HPDE6-E6E7 (cell line): Measurements from ENCODE around the gene LHX6.
A peak's percentile ranks its signal among the peaks of the same experiment; 100 is the strongest.

Experiments used
- DNase-seq: peaks from one replicate; pipeline ENCODE4 v3.0.0; 2011; ENCODE audit warnings: missing footprints; ENCODE audit errors: extremely low spot score

The LHX6 gene

DNA sequence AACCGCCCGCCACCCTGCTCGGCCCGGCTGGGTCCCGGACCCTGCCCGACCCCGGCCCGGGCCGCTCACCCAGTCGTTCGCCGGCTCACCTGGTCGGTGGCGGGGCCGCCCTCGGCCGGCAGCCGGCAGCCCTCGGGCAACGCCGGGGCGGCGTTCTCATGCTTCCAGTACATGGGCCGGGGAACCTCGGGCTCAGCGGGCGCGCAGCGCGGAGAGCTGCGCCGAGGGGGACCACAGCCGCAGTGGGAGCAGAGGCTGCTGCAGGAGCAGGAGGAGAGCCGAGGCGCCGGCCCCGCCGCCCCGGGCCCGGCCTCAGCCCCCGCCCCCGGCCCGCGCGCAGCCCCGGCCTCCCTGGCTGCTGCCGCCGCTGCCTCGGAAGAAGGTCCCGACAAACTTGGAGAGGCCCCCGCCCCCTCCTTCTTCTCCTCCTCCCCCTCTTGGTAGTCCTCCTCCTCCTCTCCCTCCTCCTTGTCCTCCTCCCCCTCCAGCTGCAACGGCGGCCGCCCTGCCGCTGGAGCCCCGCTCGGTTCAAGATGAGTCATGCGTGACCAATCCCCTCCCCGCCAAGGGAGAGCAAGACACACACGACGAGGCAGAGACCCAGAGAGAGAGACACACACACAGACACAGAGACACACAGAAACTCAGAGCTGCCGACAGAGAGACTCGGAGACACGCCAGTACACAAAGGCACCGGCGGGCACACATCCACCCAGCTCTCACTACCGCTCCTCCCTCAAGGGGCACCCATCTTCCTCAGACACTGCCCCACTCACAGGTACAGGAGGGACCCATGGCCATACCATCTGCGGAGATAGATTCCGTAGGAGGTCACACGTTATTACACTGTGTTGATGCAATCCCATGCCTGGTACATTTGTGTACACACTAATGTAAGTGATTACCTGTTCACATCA lies at the start of gene LHX6:
Gene LHX6, minus strand, starts transcription at position 390 of the 917 bp plus-strand sequence. Its CDS starts 217 bp downstream, at position 173.
- no peak for DNase-seq

DNA sequence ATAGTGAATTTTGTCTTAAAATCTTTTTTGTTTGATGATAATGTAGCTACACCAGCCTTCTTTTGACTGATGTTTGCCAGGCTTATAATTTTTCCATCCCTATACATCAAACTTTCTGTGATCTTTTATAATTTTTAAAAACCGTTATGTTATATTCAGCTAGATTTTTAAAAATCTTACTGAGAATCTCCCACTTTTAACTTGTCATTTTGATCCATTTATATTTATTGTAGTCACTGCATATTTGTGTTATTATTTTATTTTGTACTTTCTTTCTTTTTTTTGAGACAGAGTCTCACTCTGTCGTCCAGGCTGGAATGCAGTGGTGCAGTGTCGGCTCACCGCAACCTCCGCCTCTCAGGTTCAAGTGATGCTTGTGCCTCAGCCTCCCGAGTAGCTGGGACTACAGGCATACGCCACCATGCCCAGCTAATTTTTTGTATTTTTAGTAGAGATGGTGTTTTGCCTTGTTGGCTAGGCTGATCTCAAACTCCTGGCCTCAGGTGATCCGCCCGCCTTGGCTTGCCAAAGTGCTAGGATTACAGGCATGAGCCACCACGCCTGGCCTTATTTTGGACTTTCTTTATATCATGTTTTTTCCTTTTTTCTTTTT lies 48.6 kb upstream of the LHX6 start:
- DNase-seq, result no peak

DNA sequence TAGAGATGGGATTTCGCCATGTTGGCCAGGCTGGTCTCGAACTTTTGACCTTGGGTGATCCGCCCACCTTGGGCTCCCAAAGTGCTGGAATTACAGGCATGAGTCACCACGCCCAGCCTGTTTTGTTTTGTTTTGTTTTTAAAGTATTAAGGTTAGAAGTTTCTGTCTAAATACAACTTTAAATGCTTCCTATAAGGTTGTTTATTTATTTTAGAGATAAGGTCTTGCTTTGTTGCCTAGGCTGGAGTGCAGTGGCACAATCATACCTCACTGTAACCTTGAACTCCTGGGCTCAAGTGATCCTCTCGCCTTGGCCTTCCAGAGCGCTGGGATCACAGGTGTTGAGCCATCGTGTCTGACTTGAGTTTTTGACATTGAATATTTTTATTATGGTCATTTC lies 47.3 kb upstream of the LHX6 start:
- no peak for DNase-seq

DNA sequence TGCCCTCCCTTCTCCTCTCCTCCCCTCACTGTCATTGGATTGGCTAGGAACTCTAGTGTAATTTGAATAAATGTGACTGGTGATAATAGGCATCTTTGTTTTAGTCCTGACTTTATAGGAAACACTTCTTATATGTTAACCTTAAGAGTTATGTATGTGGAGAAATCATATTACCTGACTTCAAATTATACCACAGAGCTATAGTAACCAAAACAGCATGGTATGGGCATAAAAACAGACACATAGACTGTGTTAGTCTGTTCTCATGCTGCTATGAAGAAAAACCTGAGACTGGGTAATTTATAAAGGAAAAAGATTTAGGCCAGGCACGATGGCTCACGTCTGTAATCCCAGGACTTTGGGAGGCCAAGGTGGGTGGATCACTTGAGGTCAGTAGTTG lies 45.3 kb upstream of the LHX6 start:
- DNase-seq, result no peak

DNA sequence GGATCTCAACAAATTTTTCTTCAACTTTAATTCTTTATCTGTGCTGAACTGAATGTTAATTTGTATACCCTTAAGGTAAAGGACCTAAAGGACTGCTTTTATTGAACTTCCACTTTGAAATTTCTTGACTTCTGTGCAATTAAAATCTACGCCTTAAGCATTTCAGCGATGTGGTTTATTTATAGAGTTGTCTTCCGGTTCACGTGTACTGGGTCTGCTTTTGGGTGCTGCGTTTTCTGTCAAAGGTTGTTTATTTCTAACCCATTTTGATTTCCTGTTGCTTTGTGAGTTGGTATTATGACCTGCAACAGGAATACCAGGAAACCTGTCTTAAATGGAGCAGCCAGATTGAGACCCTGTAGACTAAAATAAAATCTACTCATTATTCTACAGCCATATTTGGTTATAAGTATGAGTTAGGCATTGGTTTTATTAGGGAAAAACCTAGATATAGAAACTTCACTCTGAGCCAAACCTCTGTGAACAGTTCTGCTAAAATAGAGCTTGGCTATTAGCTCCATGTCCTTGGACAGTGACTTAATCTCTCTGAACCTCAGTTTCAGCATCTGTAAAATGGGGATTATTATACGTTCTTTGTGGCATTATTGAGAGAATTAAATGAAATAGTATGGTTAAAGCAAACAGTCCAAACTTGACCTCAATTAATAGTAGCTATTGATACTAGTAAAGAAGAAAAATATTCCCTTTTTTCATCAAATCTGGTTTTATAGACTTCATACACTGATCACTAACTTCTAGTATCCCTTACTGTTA lies 39.5 kb upstream of the LHX6 start:
- DNase-seq, result no peak

DNA sequence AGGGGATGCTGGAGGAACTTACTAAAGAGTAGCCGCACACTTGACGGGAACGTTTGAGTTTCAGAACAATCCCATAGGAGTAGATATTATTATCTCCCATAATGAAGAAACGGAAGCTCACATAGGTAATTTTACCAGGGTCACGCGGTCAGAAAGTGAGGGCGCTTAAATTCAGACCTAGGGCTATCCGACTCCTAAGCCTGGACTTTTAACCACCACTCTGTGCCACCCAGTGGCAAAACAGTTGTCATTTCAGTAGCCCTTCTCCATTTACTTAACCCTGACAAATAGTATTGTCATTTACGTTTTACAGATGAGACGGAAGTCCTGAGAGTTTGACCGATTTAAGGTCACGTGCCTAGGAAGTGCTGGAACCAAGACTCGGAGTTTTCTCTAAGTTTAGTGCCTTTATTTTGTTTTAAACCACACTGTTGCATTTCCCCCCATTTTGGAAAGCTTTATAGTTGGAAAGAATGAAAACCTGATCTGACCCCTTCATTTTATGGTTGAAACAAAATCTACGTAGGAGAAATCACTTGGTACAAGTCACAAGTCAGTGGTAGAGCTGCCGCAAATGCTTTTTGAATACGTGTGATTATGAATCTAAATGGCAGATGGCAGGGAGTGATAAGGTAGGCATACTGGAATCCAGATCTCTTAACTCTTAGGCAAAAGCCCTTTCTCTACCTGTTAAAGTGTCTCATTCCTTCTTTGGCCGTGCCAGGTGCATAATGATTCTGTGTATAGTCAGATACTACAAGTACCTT lies 36.6 kb upstream of the LHX6 start:
- no peak for DNase-seq

DNA sequence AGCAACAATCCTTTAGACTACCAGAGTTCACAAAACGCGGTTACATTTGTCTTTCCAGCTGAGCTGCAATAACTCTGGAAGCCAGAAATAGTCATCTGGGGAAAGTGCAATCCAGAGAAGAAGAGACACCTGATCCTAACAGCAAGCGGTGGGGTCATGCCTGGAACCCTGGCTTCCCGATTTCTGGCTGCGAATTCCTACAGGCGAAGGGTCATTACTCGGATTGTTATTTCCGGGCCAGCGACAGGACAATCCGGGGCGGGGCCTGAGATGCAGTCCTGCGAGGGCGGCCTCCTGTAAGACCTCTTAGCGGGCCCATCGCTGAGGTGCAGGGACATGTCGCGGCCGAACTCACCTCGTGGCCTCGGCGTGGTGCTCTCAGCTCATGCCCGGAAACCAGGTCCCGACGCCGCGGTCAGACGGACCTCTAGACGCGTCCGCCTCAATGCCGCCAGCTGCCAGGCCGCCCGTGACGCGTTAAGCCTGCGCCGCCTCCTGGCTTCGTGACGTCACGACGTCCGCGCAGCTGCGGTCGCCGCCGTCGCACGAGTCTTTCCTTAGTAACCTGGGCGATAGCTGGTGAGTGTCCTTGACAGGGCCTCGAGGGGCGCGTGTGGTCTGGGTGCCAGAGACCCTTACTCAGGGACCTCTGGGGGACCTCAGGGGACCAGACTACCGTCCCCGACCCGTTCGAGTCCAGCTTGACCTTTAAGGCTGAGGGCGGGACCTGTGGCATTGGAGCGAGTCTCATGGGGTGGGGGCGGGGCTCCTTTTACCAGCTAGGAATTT lies 35.8 kb upstream of the LHX6 start, which contains the start of the genes MRRF and RBM18:
Gene MRRF, plus strand, starts transcription at position 523 of the 789 bp plus-strand sequence. CDS start 6,010 bp downstream, outside the sequence.
Gene RBM18, minus strand, starts transcription at position 481 of the 789 bp plus-strand sequence. CDS start 3,348 bp downstream, outside the sequence.
- DNase-seq, result peak; percentile 80

DNA sequence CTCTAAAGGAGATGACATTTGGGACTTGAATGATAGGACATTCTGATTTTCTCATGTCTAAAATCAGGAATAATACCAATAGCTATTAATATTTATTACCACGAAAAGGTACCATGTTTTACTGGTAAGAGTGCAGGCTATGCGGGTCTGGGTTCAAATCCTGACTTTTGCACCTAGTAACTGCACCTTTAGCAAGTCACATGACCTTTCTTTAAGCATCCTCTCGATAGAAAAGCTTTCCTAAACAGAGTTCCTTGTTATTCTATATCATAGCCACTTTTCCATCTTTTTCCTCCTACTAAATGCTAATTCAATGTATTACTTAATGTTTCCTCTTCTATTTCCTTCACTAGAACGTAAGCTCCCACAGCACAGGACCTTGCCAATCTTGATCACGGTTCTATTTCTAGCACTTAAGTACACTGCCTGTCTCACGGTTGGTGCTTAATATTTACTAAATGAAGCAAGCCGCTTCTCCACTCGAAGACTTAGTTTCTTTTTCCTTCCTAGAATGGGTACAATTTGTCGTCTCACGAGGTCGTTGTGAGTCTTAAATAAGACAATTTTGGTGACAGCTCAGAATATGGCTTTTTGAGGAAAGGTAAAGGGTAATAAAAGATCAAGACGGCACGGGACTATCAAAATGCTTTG lies 35.1 kb upstream of the LHX6 start:
- DNase-seq, result no peak

DNA sequence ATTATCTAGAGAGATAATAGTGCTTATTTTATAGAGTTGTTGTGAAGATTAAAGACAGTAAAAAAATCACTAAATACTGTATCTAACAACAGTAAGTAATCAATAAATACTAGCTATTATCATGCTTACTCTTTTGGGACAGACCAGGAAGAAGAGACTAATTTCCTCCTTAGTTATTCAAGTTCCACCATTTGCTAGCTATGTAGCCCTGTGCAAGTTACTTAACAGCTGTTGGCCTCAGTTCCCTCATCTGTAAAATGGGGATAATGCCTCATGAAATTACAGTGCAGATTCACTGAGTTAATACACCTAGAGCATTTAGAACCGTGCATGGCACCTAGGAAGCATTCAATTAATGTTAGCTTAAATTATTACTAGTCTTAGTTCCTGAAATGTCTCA lies 33.3 kb upstream of the LHX6 start:
- no peak for DNase-seq

DNA sequence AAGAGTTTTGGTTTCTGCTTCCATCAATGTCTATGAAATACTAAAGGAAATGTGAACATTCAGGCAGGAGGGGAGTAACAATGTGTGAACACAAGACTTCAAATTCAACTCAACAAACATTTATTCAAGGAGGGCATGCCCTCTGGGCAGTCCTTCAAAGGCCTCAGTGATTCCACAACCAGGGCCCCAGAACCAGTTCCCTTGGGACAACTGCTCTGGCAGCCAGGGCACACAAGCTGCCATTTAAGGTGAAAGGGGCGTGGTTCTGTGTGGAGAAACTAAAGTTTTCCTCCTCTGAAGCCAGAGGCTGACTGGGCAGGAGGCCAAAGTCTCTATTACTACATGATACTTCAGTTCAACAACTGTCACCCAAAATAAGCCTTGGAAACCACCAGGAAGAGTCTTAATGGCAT lies 32.7 kb upstream of the LHX6 start:
- DNase-seq, result peak; percentile 15

DNA sequence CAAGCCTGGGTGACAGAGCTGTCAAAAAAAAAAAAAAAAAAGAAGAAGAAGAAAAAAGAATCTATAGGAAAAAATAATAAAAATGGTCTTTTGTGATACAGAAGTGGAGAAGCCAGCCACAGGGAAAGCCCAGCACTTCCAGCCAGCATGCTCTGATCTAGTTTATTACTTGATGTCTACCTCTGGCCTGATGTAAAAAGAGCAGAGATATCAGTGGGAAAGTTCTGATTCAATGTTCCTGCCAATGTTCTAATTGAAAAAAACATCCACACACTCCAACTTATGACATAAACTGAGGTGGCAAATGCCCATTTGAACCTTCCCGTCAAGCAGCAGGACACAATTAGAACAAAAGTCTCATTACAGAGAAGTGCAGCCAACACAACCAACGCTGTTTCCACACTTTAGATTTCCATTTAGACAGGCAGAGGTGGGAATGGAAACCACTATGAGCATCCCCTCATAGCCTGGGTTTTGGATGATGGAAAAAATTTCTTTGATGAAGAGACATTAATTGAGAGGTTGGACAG lies 30.2 kb upstream of the LHX6 start:
- DNase-seq, result no peak

DNA sequence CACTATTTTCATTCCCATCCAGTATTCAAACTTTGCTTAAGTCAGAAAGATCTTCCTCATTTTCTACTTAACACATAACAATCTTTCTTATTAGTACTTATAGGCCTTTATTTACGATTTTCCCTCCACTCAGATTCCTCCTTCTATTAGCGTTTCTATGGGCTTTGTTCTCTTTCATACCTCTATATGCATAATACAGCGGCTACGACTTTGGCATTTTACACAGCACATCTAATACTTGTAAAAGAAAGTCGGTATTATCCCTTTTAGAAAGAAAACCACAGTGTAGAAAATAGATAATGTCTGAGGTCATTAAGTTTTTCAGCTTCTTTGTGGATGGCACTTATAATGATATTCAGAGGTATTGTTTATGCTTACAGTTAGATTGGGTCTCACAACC lies 27.4 kb upstream of the LHX6 start:
- no peak for DNase-seq

DNA sequence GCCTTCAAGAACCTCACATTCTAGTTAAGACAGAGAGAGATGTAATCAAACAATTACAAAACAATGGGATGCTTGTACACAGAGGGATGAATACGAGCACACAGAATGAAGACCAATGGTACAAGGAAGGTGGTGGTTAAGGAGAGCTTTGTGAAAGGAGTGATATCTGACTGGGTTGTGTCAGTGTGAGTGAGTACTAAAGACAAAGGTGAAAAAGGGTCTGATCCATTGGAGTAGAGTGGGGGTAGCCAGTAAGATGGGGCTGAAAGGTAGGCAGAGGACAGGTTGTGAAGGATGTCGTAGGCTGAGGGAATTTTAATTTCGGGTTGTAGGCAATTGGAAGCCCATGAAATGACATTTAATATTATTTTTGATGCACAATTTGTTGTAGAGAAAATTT lies 26.0 kb upstream of the LHX6 start:
- no peak for DNase-seq

DNA sequence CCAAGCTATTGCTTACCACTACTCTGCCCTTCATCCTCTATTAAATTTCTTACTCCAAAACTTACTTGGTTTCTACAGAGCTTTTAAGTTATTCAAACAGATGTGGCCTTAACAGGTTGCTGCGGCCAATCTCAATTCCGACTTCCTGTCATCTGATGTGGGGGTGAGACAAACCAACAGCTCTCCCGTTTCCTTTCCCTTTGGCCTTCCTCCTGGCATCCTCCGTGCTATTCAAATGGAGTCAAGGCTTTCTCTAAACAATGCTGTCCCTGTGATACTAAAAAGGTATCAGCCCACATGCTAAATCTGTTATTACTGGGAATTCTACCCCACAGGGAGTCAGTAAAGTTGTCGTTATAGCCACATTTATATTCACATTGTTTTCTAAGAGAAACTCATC lies 24.0 kb upstream of the LHX6 start:
- DNase-seq, result no peak

DNA sequence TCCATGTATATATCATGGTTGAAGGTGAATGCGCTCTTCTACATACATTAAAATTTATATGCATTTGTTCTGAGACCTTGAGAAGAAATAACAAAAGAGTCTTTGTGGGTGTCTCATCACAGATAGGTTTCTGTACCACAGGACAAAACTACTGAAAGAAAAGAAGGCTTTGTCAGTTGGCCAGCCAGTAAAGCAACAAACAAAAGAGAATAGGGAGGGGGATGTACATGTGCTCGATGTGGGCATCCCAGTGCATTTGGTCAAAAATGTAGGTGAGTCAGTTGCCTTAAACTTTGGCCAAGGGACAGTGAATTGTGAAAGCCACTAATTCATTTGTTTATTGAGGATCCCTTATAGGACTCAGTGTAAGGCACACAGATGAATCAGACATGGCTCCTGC lies 22.6 kb upstream of the LHX6 start:
- no peak for DNase-seq

DNA sequence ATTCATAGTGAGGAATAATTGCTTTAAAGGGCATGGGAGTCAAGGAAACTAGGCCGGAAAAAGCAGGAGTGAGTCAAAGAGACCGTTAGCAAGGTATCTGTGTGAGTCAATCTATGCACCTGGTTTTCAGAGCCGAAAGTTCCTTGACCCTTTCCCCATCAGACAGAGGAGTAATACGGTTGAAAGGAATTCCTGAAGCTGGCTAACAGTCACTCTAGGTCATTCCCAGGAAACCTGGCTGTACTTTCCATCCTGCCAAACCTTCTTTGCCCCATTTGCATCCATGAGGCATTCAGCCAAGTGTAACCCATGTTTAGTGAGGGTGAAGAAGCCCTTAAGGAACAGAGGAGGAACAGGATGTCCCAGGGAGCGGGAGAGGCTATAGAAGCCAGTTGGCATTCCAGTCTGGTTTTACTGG lies 19.7 kb upstream of the LHX6 start:
- peak; percentile 69 for DNase-seq

DNA sequence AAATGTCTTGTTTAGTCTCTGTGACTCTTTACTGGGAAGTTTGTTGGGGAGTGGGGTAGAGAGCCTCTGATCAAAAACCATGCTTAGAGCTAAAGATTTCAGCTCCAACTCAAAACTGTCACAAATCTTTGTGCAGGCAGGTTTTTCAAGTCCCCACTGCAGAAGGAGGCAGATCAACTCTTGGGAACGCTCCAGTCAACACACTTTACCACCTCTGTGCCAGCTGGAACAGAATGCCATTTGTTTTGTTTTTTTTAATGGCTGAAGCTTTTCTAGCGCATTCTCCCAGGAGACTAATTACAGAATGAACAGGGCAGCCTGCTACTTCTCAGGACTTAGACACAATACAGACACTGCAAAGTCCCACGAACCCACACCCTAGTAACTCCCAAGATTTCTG lies 17.9 kb upstream of the LHX6 start:
- DNase-seq, result no peak

DNA sequence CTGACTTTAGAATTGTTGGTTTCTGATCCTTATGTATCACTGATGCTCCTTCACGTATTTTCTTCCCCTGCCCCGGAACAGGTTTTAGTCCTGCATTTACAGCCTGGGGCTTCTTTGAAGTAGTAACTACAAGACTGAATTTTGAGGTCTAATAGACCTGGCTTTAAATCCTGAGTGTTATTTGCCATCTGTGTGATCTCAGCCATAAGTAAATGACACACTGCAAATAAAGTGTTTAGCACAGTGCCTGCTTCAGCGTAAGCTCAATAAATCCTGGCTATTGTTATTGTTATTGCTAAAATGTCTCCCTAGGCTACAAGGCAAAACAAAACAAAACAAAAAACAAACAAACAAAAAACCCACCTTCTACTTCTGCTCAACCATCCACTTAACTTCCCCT lies 15.6 kb upstream of the LHX6 start:
- no peak for DNase-seq

DNA sequence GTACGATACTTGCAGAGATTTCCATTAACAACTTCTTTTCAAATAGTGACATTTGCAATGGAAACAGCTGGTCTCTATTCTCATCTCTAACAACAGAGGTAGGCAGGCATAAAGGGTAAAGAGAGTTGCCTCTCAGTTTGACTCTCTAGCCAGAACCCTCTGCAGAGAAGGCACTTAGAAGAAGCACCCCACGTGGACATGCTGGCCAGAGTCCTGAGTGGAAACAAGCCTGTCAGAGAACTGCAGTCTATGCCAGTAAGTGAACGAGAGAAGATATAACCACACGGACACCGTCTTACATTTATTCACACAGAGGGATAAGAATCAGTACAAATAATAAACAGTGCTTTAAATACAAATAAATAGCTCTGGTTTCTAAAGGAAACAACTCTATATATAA lies 11.0 kb upstream of the LHX6 start:
- DNase-seq, result no peak

DNA sequence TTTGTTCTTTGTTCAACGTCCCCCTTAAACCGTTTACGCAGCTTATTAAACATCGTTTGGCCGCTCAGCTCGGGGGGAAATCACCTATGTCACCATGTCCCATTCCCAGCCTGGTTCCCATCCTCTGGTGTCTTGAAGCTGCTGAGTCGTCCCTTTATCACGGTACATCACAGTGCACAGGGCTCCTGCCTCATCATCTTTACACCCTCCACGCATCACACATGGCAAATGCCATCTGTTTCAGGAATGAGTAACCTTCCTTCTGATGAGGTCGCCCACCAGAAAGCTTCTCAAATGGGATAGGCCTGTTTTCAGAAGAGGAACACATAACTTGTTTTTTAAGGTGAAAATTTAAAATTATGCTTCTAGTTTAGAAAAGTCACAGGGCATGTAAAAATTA lies 7.9 kb upstream of the LHX6 start:
- no peak for DNase-seq
